CD14-positive monocyte (primary cell): ENCODE results near the gene LGI4. TPM values are rescaled to one million over a fixed set of nuclear protein-coding genes. Genes with fewer than 3 reads are reported as not detected.

Source experiments
- DNase-seq, 3 donors: peaks; one replicate each; pipeline ENCODE4 v3.0.0-alpha.2; 2011 to 2022
- H2AFZ ChIP-seq: 2 replicates; pipeline ENCODE4 v1.6.0; 2012; ENCODE audit warnings: mild to moderate bottlenecking, low read depth, low read length, inconsistent platforms; ENCODE audit not compliant: insufficient read depth, poor library complexity, severe bottlenecking
- H3K27ac ChIP-seq, 2 donors: 1 replicate in 1 of 2; 2 replicates in 1 of 2; pipeline ENCODE4 v1.5.1; 2012 to 2013; ENCODE audit warnings: low read length in 2 of 2, control low read depth in 1 of 2, inconsistent platforms in 1 of 2, low read depth in 1 of 2, mild to moderate bottlenecking in 1 of 2
- H3K27me3 ChIP-seq, 2 donors: one replicate each; pipeline versions ENCODE4 v1.6.0 to v1.6.1; 2011 to 2013; ENCODE audit warnings: low read length in 2 of 2; ENCODE audit not compliant: control insufficient read depth in 2 of 2, insufficient read depth in 2 of 2
- H3K36me3 ChIP-seq, 2 donors: replicated peaks in 1 of 2; 1 replicate in 1 of 2; 2 replicates in 1 of 2; pipeline versions ENCODE4 v1.5.1 to v1.6.1; 2012 to 2013; ENCODE audit warnings: low read length in 2 of 2, control low read depth in 1 of 2, inconsistent platforms in 1 of 2, mild to moderate bottlenecking in 1 of 2; ENCODE audit not compliant: insufficient read depth in 2 of 2, control insufficient read depth in 1 of 2
- H3K4me1 ChIP-seq, 2 donors: 1 replicate in 1 of 2; 2 replicates in 1 of 2; pipeline versions ENCODE4 v1.5.1 to v1.6.1; 2012 to 2013; ENCODE audit warnings: low read length in 2 of 2, control low read depth in 1 of 2, inconsistent platforms in 1 of 2, mild to moderate bottlenecking in 1 of 2, moderate library complexity in 1 of 2; ENCODE audit not compliant: insufficient read depth in 2 of 2, control insufficient read depth in 1 of 2
- H3K4me2 ChIP-seq: replicated peaks from 2 replicates; pipeline ENCODE3; 2012; ENCODE audit warnings: low read length, moderate library complexity, mild to moderate bottlenecking; ENCODE audit not compliant: poor library complexity, severe bottlenecking; ENCODE audit errors: extremely low read depth
- H3K4me3 ChIP-seq, 3 experiments: fragments of 200-600 bp in 1 of 3; sonication (generic) in 1 of 3; replicated peaks in 1 of 3; 1 replicate in 2 of 3; 2 replicates in 1 of 3; pipeline ENCODE4 v1.5.1; 2011 to 2013; ENCODE audit warnings: low read length in 3 of 3, mild to moderate bottlenecking in 3 of 3, control low read depth in 2 of 3, low read depth in 2 of 3, inconsistent platforms in 1 of 3, moderate library complexity in 1 of 3
- H3K79me2 ChIP-seq: 2 replicates; pipeline ENCODE4 v1.6.0; 2012; ENCODE audit warnings: mild to moderate bottlenecking, control low read depth, inconsistent platforms, low read length, moderate library complexity; ENCODE audit not compliant: insufficient read depth
- H3K9ac ChIP-seq: 2 replicates; pipeline ENCODE4 v1.6.0; 2017; ENCODE audit warnings: low read length, mild to moderate bottlenecking; ENCODE audit not compliant: insufficient read depth, poor library complexity, severe bottlenecking
- H3K9me3 ChIP-seq, 2 donors: replicated peaks in 1 of 2; 1 replicate in 1 of 2; 2 replicates in 1 of 2; pipeline versions ENCODE4 v1.5.1 to v1.6.1; 2012 to 2013; ENCODE audit warnings: low read length in 2 of 2, control low read depth in 1 of 2; ENCODE audit not compliant: control insufficient read depth in 1 of 2, insufficient read depth in 1 of 2
- H4K20me1 ChIP-seq: 2 replicates; pipeline ENCODE4 v1.6.0; 2012; ENCODE audit warnings: mild to moderate bottlenecking, low read length, control low read depth, moderate library complexity; ENCODE audit not compliant: insufficient read depth
- H3K27ac Mint-ChIP-seq, 7 donors: one replicate each; pipeline ENCODE4 v1.8.0; 2020; ENCODE audit warnings: mild to moderate bottlenecking in 7 of 7, mixed read lengths in 7 of 7, moderate library complexity in 6 of 7, inconsistent platforms in 2 of 7
- H3K27me3 Mint-ChIP-seq, 3 donors: one replicate each; pipeline ENCODE4 v1.8.0; 2021 to 2022; ENCODE audit warnings: low read depth in 3 of 3, mild to moderate bottlenecking in 3 of 3, mixed read lengths in 3 of 3, moderate library complexity in 3 of 3, inconsistent platforms in 1 of 3
- H3K36me3 Mint-ChIP-seq, 2 donors: one replicate each; pipeline ENCODE4 v1.8.0; 2020; ENCODE audit warnings: mixed read lengths in 2 of 2, inconsistent platforms in 1 of 2, mild to moderate bottlenecking in 1 of 2
- H3K4me1 Mint-ChIP-seq: one replicate; pipeline ENCODE4 v1.8.0; 2020; ENCODE audit warnings: mild to moderate bottlenecking, mixed read lengths
- H3K4me3 Mint-ChIP-seq, 2 donors: one replicate each; pipeline ENCODE4 v1.8.0; 2020; ENCODE audit warnings: mild to moderate bottlenecking in 2 of 2, mixed read lengths in 2 of 2, moderate library complexity in 1 of 2
- H3K9me3 Mint-ChIP-seq, 7 donors: one replicate each; pipeline ENCODE4 v1.8.0; 2020 to 2022; ENCODE audit warnings: mixed read lengths in 7 of 7, mild to moderate bottlenecking in 6 of 7, moderate library complexity in 6 of 7, inconsistent platforms in 2 of 7
- CTCF ChIP-seq: fragments of 200-600 bp; IDR thresholded peaks from one replicate; pipeline ENCODE4 v1.8.0; 2022; ENCODE audit warnings: antibody characterized with exemption, mild to moderate bottlenecking
- WGBS: methylation state at CpG from one replicate; pipeline ENCODE4 v1.1.5; 2013; ENCODE audit warnings: missing lambda C conversion rate; ENCODE audit not compliant: insufficient coverage; 5-methylcytosine and 5-hydroxymethylcytosine counted together
- intact Hi-C, 2 donors: fragments of 100-400 bp; cut with micrococcal nuclease; formaldehyde crosslinking; loops; one replicate each; pipeline versions ENCODE4 v1.15.0 to v1.15.1; 2023
- polyA plus RNA-seq, 3 donors: library from polyadenylated mRNA; depleted of rRNA in 1 of 3; unstranded in 2 of 3; stranded (reverse) in 1 of 3; fragments of 300-500 nt in 2 of 3; fragments of >200 nt in 1 of 3; fragmentation: Illumina TruSeq in 2 of 3; gene quantifications; 1 replicate in 2 of 3; 2 replicates in 1 of 3; pipeline ENCODE4 v1.2.3, GENCODE V29; 2012 to 2021

The LGI4 gene
- polyA plus RNA-seq, 3 donors, result 1.1 TPM; not detected in 2

- Histone ChIP-seq H3K4me2 (no peak overlapping the region), H3K9me3 (no peaks in the 10 kb centered on the region), H3K36me3 (no peaks in the 10 kb centered on the region), H3K4me1 (peaks cover 27 to 35% of the 10 kb centered on the region in 2 donors), H3K9ac (no peak overlapping the region), H4K20me1 (no peaks in the 10 kb centered on the region), H2AFZ (no peak overlapping the region), H3K79me2 (no peaks in the 10 kb centered on the region), H3K4me3 (no peak overlapping the region), H3K27ac (no peak overlapping the region), H3K27me3 (no peaks in the 10 kb centered on the region)
- no peak for TF ChIP-seq CTCF
- peaks cover 0 to 2% (median 0%) of the 10 kb centered on the region in 7 donors for H3K9me3 Mint-ChIP-seq
- DNase-seq, result no peak
- no peak overlapping the region for H3K4me3 Mint-ChIP-seq
- H3K27ac Mint-ChIP-seq, result no peak overlapping the region
- intact Hi-C loops, result no loop called here
- H3K4me1 Mint-ChIP-seq, result peaks cover 35% of the 10 kb centered on the region
- no peaks in the 10 kb centered on the region for H3K36me3 Mint-ChIP-seq
- peaks cover 8 to 21% (median 17%) of the 10 kb centered on the region in 3 donors for H3K27me3 Mint-ChIP-seq
- 77% methylated on average over 7 of the region's 8 CpGs for WGBS
Observed at GRCh38 chr19:35117116-35117515, 17.7 kb downstream of the LGI4 start.

- Histone ChIP-seq H3K79me2 (no peaks in the 10 kb centered on the region), H3K4me1 (peaks cover 27 to 34% of the 10 kb centered on the region in 2 donors), H3K27me3 (no peaks in the 10 kb centered on the region), H3K27ac (no peak overlapping the region), H3K36me3 (no peaks in the 10 kb centered on the region), H3K4me2 (no peak overlapping the region), H4K20me1 (no peaks in the 10 kb centered on the region), H3K4me3 (no peak overlapping the region), H3K9me3 (no peaks in the 10 kb centered on the region), H3K9ac (no peak overlapping the region), H2AFZ (no peak overlapping the region)
- no peaks in the 10 kb centered on the region for H3K36me3 Mint-ChIP-seq
- WGBS, result 91% methylated on average over 9 of the region's 13 CpGs
- no peak overlapping the region for H3K4me3 Mint-ChIP-seq
- H3K27ac Mint-ChIP-seq, result peak overlapping the region in 1 of 7 donors; percentile 34
- H3K4me1 Mint-ChIP-seq, result peaks cover 32% of the 10 kb centered on the region
- intact Hi-C loops, result no loop called here
- peaks cover 6 to 21% (median 17%) of the 10 kb centered on the region in 3 donors for H3K27me3 Mint-ChIP-seq
- DNase-seq, result no peak
- H3K9me3 Mint-ChIP-seq, result peaks cover 0 to 2% (median 0%) of the 10 kb centered on the region in 7 donors
- no peak for TF ChIP-seq CTCF
Observed at GRCh38 chr19:35116072-35116801, 18.6 kb downstream of the LGI4 start.
